K562 (cell line): Measurements from ENCODE around the gene LARP4B.
"Not testable (repeated sequence)": the region's sequence is repeated elsewhere in the genome, so short reads cannot be mapped to it uniquely, and the experiment has no call there.

Experiments
- E2F4 ChIP-seq: sonication (generic); formaldehyde crosslinking; IDR thresholded peaks from 2 replicates; pipeline ENCODE4 v1.8.0; 2022; ENCODE audit warnings: mild to moderate bottlenecking, low read depth, missing genetic modification reagents
- EZH2 ChIP-seq: IDR thresholded peaks from 2 replicates; pipeline ENCODE4 v1.6.1; 2012; ENCODE audit warnings: low read depth, mild to moderate bottlenecking, inconsistent platforms, low read length, borderline replicate concordance
- GABPB2 ChIP-seq: fragments of 250-450 bp; sonication (Bioruptor Pico); conservative IDR thresholded peaks from 2 replicates; pipeline ENCODE4 v1.5.1; 2021; ENCODE audit warnings: mild to moderate bottlenecking
- JUN ChIP-seq, 2 experiments: sonication (generic) in 1 of 2; formaldehyde crosslinking in 1 of 2; IDR thresholded peaks; 2 replicates each; pipeline versions ENCODE4 v1.6.1 to v1.8.0; 2012 to 2022; ENCODE audit warnings: borderline replicate concordance in 2 of 2, mild to moderate bottlenecking in 2 of 2, improper control_type of control experiment in 1 of 2, low read depth in 1 of 2, low read length in 1 of 2, missing genetic modification reagents in 1 of 2
- RFX5 ChIP-seq: IDR thresholded peaks from 2 replicates; pipeline ENCODE4 v1.6.1; 2011; ENCODE audit warnings: low read depth, mild to moderate bottlenecking, improper control_type of control experiment, low read length
- ZNF512 ChIP-seq: IDR thresholded peaks from 2 replicates; pipeline ENCODE4 v1.6.1; 2016; ENCODE audit warnings: missing genetic modification characterization, missing compliant biosample characterization
- TF ChIP-seq, protein P1 (sequence below): sonication (generic); formaldehyde crosslinking; IDR thresholded peaks from 2 replicates; pipeline ENCODE4 v1.8.0; 2022; ENCODE audit warnings: missing genetic modification reagents, mild to moderate bottlenecking, borderline replicate concordance
- TF ChIP-seq, protein P2 (sequence below), 3 experiments: IDR thresholded peaks in 2 of 3; conservative IDR thresholded peaks in 1 of 3; 2 replicates each; pipeline ENCODE4 v1.5.1; 2011 to 2012; ENCODE audit warnings: low read length in 3 of 3, mild to moderate bottlenecking in 3 of 3, control low read depth in 2 of 3, improper control_type of control experiment in 1 of 3, inconsistent platforms in 1 of 3, low read depth in 1 of 3, mixed read lengths in 1 of 3, moderate library complexity in 1 of 3; ENCODE audit not compliant: insufficient read depth in 2 of 3
- TF ChIP-seq, protein P3 (sequence below), 2 experiments: fragments of 450-650 bp; formaldehyde crosslinking in 1 of 2; IDR thresholded peaks; 2 replicates each; pipeline versions ENCODE4 v1.4.0 to v1.6.1; 2014 to 2020; ENCODE audit warnings: mild to moderate bottlenecking in 2 of 2, borderline replicate concordance in 1 of 2, low read depth in 1 of 2

DNA sequence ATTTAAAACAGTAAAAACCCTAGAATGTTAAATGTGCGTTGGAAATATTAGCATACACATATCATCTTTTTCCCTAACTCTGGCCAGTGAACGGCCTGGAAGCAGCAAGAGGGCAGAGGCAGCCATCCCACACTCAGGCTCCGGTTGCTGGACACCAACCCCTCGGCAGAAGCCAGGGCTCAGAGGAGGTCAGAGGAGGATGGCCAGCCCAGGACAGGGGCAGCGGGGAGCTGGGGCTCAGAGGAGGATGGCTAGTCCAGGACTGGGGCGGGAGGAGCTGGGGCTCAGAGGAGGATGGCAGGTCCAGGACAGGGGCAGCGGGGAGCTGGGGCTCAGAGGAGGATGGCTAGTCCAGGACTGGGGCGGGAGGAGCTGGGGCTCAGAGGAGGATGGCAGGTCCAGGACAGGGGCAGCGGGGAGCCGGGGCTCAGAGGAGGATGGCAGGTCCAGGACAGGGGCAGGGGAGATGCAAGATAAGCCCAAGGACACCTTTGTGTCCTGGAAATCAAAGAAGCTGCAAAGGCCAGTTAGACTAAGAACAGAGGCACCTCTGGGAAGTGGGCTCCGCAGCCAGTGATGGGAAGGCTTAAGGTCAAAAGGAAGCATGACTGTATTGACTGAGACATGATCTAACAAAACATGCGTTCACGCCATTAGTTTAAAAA lies 161.3 kb downstream of the LARP4B start:
- TF ChIP-seq E2F4 (CRISPR knock-in tag); JUN (IDR thresholded peaks at IDR 0.05; ENCODE audit: borderline replicate concordance, low read depth, low read length); JUN (CRISPR knock-in tag; IDR thresholded peaks at IDR 0.05; ENCODE audit: borderline replicate concordance); RFX5; GABPB2; EZH2; ZNF512: not testable (repeated sequence)
- TF ChIP-seq, protein P1, sequence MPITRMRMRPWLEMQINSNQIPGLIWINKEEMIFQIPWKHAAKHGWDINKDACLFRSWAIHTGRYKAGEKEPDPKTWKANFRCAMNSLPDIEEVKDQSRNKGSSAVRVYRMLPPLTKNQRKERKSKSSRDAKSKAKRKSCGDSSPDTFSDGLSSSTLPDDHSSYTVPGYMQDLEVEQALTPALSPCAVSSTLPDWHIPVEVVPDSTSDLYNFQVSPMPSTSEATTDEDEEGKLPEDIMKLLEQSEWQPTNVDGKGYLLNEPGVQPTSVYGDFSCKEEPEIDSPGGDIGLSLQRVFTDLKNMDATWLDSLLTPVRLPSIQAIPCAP (CRISPR knock-in tag): not testable (repeated sequence)
- TF ChIP-seq, protein P2, sequence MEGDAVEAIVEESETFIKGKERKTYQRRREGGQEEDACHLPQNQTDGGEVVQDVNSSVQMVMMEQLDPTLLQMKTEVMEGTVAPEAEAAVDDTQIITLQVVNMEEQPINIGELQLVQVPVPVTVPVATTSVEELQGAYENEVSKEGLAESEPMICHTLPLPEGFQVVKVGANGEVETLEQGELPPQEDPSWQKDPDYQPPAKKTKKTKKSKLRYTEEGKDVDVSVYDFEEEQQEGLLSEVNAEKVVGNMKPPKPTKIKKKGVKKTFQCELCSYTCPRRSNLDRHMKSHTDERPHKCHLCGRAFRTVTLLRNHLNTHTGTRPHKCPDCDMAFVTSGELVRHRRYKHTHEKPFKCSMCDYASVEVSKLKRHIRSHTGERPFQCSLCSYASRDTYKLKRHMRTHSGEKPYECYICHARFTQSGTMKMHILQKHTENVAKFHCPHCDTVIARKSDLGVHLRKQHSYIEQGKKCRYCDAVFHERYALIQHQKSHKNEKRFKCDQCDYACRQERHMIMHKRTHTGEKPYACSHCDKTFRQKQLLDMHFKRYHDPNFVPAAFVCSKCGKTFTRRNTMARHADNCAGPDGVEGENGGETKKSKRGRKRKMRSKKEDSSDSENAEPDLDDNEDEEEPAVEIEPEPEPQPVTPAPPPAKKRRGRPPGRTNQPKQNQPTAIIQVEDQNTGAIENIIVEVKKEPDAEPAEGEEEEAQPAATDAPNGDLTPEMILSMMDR (IDR thresholded peaks at IDR 0.05 in 2 of 3, conservative IDR thresholded peaks at IDR 0.05 in 1 of 3; ENCODE audit: insufficient read depth in 2 of 3, low read depth in 1 of 3, low read length in 3 of 3): not testable (repeated sequence)
- TF ChIP-seq, protein P3, sequence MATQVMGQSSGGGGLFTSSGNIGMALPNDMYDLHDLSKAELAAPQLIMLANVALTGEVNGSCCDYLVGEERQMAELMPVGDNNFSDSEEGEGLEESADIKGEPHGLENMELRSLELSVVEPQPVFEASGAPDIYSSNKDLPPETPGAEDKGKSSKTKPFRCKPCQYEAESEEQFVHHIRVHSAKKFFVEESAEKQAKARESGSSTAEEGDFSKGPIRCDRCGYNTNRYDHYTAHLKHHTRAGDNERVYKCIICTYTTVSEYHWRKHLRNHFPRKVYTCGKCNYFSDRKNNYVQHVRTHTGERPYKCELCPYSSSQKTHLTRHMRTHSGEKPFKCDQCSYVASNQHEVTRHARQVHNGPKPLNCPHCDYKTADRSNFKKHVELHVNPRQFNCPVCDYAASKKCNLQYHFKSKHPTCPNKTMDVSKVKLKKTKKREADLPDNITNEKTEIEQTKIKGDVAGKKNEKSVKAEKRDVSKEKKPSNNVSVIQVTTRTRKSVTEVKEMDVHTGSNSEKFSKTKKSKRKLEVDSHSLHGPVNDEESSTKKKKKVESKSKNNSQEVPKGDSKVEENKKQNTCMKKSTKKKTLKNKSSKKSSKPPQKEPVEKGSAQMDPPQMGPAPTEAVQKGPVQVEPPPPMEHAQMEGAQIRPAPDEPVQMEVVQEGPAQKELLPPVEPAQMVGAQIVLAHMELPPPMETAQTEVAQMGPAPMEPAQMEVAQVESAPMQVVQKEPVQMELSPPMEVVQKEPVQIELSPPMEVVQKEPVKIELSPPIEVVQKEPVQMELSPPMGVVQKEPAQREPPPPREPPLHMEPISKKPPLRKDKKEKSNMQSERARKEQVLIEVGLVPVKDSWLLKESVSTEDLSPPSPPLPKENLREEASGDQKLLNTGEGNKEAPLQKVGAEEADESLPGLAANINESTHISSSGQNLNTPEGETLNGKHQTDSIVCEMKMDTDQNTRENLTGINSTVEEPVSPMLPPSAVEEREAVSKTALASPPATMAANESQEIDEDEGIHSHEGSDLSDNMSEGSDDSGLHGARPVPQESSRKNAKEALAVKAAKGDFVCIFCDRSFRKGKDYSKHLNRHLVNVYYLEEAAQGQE (IDR thresholded peaks at IDR 0.05; ENCODE audit: borderline replicate concordance): not testable (repeated sequence)
- TF ChIP-seq, protein P3 (CRISPR knock-in tag; IDR thresholded peaks at IDR 0.05; ENCODE audit: low read depth): not testable (repeated sequence)
